SH-SY5Y (cell line): ENCODE measurements around the gene ZDHHC5.

ENCODE experiments used
- GATA2 ChIP-seq: IDR thresholded peaks from 2 replicates; pipeline ENCODE4 v1.6.1; 2011; ENCODE audit warnings: mild to moderate bottlenecking, low read depth, low read length
- GATA3 ChIP-seq: IDR thresholded peaks from 2 replicates; pipeline ENCODE4 v1.6.1; 2011; ENCODE audit warnings: low read depth, mild to moderate bottlenecking, low read length, moderate library complexity

The ZDHHC5 gene

DNA sequence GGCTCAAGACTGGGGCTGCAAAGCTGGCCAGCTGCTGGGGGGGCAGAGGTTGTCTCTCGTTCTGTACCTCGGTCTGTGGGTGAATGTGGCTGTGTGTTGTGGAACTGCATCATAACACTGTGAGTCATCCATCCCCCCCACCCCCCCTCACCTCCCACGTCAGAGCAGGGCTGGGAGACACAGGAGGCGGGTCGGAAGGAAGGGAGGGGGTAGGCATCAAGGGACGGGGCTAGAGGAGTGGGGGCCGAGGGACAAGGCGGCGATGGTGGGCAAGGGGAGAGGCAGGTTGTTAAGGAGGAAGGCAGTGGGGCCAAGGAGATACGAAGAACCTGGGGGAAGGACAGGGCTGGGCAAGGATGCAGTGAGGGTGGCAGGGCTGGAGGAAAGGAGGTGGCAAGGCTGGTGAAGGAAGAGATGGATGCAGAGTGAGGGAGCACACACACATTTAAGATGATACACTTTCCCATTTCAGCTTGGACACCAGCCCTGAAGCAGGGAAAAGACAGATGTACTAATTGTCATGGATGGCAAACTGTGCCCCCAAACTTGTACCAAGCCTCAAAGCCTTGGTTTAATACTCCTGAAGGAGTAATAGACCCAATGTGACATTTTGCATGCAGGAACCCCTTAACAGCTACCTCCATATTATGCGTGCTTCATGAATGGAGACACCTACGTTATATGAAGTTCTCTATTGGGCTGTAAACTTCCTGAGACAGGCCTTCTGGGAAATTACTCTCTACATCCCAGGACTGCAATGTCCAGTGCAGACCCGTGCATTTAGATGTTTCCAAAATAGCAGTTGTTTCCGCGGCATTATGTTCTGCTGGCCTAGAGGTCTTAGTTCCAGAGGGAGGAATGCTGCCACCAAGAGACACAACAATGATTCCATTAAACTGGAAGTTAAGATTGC, 17.8 kb upstream of the ZDHHC5 start, which contains the start of gene YPEL4:
YPEL4 (minus strand) TSS at position 87 of the 913 bp plus-strand sequence. CDS start 2,805 bp downstream, outside the sequence.
- TF ChIP-seq GATA2: no peak
- no peak for TF ChIP-seq GATA3

DNA sequence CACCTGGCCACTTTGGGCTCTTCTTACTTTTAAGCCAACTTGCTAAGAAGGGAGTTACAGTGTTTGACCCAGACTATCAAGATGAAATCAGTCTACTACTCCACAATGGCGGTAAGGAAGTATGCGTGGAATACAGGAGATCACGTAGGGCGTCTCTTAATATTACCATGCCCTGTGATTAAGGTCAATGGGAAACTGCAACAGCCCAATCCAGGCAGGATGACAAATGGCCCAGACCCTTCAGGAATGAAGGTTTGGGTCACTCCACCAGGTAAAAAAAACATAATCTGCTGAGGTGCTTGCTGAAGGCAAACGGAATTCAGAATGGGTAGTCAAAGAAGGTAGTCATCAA, 17.2 kb upstream of the ZDHHC5 start:
- TF ChIP-seq GATA3: no peak
- TF ChIP-seq GATA2: no peak

DNA sequence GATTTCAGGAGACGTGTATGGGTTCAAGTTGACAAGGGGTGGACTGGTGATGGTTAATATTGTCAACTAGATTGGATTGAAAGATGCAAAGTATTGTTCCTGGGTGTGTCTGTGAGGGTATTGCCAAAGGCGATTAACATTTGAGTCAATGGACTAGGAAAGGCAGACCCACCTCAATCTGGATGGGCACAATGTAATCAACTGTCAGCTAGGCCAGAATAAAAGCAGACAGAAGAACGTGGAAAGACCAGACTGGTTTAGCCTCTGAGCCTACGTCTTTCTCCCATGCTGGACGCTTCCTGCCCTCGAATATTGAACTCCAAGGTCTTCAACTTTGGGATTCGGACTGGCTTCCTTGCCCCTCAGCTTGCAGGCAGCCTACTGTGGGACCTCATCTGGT, 16.5 kb upstream of the ZDHHC5 start:
- TF ChIP-seq GATA2: no peak
- TF ChIP-seq GATA3: no peak

DNA sequence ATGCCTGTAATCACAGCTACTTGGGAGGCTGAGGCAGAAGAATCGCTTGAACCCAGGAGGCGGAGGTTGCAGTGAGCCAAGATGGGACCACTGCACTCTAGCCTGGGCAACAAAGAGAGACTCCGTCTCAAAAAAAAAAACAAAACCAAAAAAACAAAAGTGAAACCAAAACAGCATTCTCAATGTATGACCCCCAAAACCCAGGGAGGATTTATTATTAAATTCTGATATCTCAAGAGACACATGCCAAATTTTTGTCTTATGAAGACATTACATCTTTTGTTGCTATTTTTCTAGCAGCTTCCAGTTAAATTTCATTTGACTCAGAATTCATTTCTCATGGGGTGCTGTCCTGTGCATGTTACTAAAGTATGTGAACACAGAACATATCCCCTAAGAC, 15.3 kb upstream of the ZDHHC5 start:
- TF ChIP-seq GATA2 (no peak), GATA3 (no peak)

DNA sequence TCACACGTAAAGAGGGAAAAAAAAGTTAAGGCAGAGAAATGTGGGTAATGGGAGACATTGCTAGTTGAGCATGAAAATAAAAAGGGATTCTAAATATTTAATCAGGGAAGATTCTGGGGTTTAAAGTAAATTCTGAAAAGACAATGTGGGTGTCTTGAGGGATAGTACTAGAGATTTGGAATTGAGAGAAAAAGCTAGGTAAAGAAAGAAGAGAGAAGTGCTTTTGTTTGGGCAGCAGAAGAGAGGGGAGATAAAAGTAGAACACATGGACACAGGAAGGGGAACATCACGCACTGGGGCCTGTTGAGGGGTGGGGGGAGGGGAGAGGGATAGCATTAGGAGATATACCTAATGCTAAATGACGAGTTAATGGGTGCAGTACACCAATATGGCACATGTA, 14.8 kb upstream of the ZDHHC5 start:
- TF ChIP-seq GATA2 (no peak), GATA3 (no peak)

DNA sequence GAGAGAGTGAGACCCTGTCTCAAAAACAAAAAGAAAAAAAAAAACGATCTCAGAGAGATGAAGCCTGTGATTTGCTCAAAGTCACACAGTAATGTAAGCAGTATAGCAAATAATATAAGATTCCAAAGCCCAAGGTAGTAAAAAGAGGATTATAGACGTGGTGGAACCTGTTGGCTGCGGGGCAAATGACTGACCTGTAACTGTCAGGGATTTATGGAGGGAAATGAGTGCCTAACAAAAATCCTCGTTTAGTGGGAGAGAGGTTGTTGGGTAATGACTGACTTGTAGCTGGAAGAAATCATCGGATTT, 11.1 kb upstream of the ZDHHC5 start:
- no peak for TF ChIP-seq GATA3
- TF ChIP-seq GATA2: no peak

DNA sequence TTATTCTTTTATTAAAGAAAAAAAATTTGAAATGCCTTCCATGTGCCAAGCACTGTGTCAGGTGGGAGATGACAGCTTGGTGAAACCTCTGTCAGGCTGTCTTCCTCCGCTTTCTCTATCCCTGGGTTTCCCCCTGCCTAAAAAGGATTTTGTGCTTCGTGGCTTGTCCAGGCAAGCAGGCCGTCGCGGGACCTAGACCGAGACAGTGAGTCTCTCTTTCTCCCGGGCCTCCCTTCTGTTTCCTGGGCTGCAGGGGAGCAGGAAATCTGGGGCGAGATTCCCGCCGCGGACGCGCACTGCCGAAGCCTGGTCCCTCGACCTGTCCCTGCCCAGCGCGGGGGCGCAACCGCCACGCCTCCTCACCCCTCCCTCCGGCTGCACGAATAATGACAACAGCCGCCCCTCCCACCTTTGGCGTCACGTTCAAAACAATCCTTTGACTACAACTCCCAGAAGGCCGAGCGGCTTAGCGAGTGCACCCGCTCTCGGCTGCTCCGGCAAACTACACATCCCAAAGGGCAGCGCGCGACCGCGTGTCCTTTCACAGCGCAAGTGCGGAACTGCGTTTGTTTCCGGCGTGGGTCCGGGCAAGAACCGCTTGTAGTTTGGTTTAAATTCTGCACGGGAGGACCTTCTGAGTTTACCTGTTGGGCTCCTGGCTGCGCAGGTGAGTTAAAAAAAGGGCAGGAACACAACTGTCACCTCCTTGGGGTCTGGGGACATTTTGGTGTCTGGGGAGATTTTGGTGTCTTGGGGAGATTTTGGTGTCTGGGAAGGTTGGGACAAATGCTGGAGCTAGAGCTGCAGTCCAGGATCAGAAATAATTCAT, 10.5 kb upstream of the ZDHHC5 start, which contains the start of gene CLP1:
CLP1 (plus strand) TSS at position 569 of the 829 bp plus-strand sequence. CDS start 1,715 bp downstream, outside the sequence.
- TF ChIP-seq GATA3 (no peak), GATA2 (no peak)

DNA sequence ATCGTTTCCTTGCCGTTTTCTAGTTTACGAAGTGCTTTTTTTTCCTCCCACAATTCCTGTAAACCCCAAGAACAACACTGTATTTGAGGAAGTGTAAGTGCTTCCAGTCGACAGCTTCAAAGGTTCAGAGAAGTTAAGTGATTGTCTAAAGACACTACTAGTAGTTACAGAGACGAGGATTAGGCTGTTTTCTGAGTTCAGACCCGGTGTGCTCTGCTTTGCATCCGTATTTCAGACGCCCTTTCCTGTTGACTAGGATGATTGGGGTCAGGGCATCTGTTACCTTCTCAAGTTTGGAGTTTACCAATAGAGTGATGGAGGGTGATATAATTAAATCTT, 9.9 kb upstream of the ZDHHC5 start:
- TF ChIP-seq GATA3: no peak
- no peak for TF ChIP-seq GATA2

DNA sequence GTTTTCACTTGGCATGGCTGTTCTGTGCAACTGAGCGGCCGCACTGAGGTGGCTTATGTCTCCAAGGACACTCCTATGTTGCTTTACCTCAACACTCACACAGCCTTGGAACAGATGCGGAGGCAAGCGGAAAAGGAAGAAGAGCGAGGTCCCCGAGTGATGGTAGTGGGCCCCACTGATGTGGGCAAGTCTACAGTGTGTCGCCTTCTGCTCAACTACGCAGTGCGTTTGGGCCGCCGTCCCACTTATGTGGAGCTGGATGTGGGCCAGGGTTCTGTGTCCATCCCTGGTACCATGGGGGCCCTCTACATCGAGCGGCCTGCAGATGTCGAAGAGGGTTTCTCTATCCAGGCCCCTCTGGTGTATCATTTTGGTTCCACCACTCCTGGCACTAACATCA, 8.2 kb upstream of the ZDHHC5 start:
- TF ChIP-seq GATA3 (no peak), GATA2 (no peak)

DNA sequence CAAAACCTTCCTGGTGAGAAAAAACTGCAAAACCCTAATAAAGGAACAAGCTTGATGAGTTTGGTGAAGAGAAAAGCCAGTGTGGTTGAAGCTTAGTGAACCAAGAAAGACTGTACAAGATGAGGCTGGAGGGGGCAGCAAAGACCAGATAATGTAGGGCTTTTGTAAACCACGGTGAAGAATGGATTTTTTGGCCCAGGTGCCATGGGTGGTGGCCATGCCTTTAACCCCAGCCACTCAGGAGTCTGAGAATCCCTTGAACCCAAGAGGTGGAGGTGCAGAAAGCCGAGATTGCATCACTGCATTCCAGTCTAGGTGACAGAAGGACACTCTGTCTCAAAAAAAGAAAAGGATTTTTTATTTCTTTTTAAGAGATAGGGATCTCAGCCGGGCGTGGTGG, 5.0 kb upstream of the ZDHHC5 start:
- no peak for TF ChIP-seq GATA3
- TF ChIP-seq GATA2: no peak

DNA sequence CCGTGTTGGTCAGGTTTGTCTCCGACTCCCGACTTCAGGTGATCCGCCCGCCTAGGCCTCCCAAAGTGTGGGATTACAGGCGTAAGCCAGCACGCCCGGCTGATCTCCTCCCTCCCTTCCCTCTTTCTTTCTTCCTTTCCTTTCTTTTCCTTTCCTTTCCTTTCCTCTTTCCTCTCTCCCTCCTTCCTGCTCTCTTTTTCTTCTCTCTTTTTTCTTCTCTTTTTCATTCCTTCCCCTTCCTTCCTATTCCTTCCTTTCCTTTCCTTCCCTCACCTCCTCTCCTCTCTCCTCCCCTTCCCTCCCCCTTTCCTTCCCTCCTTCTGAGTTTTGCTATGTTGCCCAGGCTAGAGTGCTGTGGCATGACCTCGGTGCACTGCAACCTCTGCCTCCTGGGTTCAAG, 3.9 kb upstream of the ZDHHC5 start:
- TF ChIP-seq GATA3: no peak
- no peak for TF ChIP-seq GATA2

DNA sequence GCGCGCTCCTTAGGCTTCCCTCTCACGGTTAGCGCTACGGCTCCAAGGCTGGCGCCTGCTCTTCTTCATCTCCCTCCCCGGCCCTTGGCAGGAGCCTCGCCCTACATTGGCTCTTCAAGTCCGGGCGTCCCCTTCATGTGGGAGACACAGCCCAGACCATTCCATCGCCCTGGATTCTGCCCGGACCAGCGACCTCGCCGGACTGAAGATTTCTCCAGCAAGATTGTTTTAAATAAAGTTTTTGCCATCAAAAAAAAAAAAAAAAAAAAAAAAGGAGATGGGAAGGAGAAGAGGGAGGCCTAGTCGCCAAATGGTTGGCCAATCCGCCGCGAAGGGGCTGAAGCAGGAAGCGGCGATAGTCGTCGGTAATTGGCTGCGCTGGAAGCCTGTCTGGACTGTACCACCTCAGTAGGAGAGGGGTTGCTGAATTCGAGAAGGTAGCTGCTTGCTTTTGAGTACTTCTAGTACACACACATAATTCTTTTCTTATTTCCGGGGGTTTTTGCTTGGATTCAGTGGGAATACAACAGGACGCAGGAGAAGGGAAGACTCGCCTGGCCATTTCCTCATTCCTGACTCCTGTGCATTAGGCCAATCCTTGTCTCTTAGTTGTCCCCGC, 688 bp upstream of the ZDHHC5 start:
- TF ChIP-seq GATA3 (no peak), GATA2 (peak; percentile 53)

DNA sequence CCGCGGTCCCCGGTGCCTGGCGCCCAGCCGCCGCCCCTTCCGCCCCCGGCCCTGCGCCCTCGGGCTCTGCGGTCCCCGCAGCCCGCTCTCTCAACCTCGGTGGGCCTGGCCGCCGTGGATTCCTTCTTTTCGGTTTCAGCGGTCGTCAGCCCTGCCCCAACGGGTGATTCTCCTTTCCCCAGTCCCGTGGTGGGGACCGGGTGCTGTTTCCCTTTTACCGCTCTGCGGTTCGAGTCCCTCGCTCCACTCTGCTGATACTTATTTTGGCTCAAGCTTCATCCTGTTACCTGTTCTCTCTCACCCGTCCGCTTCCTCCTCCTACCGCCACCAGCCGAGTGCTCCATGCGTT, 494 bp downstream of the ZDHHC5 start:
- TF ChIP-seq GATA3 (no peak), GATA2 (no peak)

DNA sequence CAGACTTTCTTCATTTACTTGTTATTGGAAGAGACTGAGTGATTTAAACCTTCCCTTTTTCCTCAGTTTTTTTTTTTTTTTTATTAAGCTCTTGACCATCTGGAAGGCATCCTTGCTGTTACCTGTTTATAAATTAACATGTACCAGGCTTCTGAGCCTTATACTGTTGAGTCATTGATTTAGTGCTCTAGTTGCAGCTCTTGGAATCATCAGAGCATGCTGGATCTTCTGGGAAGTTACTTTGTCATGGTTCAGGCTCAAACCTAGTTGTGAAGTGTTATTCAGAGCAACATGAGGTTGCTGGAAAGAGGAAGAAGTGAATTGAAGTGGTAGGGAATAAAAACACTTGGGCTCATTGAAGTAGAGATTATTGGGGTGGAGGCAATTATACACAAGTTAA, 6.3 kb downstream of the ZDHHC5 start:
- TF ChIP-seq GATA2: no peak
- TF ChIP-seq GATA3: no peak
